SH-SY5Y (cell line): ENCODE measurements around the gene POU4F3.

Experiments used
- GATA2 ChIP-seq: IDR thresholded peaks from 2 replicates; pipeline ENCODE4 v1.6.1; 2011; ENCODE audit warnings: mild to moderate bottlenecking, low read depth, low read length
- GATA3 ChIP-seq: IDR thresholded peaks from 2 replicates; pipeline ENCODE4 v1.6.1; 2011; ENCODE audit warnings: low read depth, mild to moderate bottlenecking, low read length, moderate library complexity

GRCh38 chr5:146336197-146336596 lies 2.4 kb upstream of the POU4F3 start:
- no peak for TF ChIP-seq GATA2
- TF ChIP-seq GATA3 = no peak
